Stimulated activated CD4-positive, alpha-beta T cell treated with anti-CD3 and anti-CD28 coated beads, Interleukin-1b, Interleukin-23, amount 100 ng/mL, for 24 hours (primary cell): ENCODE results near the gene TIGD1.

Source experiments
- DNase-seq, 4 experiments: peaks; one replicate each; pipeline ENCODE4 v3.0.0-alpha.2; 2020; ENCODE audit warnings: low read depth in 4 of 4, low spot score in 1 of 4

Gene TIGD1

GRCh38 chr2:232502911-232503808, 47.2 kb downstream of the TIGD1 start:
- DNase-seq = peak in 1 of 4 experiments; percentile 34

DNA sequence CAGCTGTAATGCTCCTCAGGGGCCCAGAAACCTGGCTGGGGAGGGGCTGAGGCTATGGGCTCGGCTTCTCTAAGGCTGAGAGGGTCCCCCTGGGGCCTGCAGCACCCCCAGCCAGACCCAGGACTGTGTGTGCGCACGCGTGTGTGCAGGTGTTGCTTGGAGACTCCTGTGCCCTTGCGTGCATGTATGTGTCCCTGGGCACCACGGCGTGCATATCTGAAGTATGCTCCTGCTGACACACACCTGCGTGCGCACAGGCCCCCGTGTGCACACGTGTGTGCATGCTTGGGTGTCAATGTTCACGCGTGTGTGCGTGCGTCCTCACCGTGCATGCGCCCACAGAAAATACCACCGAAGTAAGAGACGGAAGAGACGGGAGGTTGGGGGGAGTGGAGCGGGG, 47.8 kb downstream of the TIGD1 start:
- DNase-seq = no peak

DNA sequence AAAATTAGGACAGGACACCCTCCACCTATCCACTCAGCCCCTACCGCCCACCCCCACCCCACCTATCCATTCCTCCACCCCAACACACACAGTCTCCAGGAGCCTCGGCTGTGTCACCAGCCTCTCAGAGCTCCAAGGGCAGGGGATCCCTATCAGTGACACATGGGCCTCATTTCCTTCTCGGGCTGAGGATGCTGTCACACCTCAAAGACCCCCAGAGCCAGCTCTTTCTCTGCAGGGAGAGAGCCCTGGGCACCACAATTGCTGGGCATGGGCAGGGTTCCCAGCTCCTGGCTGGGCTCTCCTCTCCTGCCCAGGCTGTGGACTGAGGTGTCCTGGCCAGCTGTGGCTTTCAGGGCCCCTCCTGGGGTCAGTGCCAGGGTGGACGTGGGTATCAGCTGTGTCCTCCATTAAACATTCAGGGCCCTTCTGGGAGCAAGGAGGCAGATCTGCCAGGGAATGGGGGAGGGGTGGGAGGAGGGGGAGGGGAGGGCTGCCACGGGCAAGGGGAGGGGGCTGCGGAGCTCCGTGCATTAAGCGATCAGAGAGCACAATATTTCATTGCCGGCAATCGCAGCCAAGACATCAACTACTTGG, 48.5 kb downstream of the TIGD1 start:
- DNase-seq = no peak

GRCh38 chr2:232501331-232501771, 49.0 kb downstream of the TIGD1 start:
- no peak for DNase-seq

DNA sequence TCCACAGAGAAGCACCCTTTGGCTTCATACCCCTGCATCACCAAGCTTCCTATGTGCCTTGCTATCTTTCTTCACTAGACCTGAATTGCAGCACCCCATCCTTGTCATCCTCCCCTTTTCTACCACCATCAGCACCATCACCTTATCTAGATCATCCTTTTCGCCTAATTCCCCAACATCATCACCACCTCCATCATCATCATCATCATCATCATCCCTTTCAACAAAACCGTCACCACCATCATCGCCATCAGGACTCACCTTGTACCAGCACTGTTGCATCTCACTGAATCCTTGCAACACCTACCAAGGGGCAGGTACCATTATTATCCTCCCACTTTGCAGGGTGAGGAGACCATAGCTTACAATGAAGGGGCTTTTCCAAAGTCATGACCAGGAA, 51.9 kb downstream of the TIGD1 start:
- DNase-seq = no peak
